NT2/D1 (cell line): Measurements from ENCODE around the gene DCLK1.
"Not testable (repeated sequence)": the region's sequence is repeated elsewhere in the genome, so short reads cannot be mapped to it uniquely, and the experiment has no call there.

Experiments
- DNase-seq: peaks from one replicate; pipeline ENCODE4 v3.0.0-alpha.2; 2011; ENCODE audit warnings: low read depth, low spot score
- H3K27me3 ChIP-seq: 2 replicates; pipeline ENCODE4 v1.6.0; 2011; ENCODE audit warnings: mild to moderate bottlenecking; ENCODE audit not compliant: insufficient read length, insufficient read depth
- H3K36me3 ChIP-seq: 2 replicates; pipeline ENCODE4 v1.6.1; 2011; ENCODE audit warnings: mild to moderate bottlenecking, low read length, mixed read lengths; ENCODE audit not compliant: insufficient read depth, insufficient read length
- H3K4me1 ChIP-seq: 2 replicates; pipeline ENCODE4 v1.5.1; 2011; ENCODE audit not compliant: insufficient read depth, insufficient read length
- H3K4me3 ChIP-seq: 2 replicates; pipeline ENCODE4 v1.5.1; 2011; ENCODE audit warnings: low read depth; ENCODE audit not compliant: insufficient read length
- H3K9ac ChIP-seq: 2 replicates; pipeline ENCODE4 v1.6.0; 2011; ENCODE audit warnings: low read depth; ENCODE audit not compliant: insufficient read length
- H3K9me3 ChIP-seq: 2 replicates; pipeline ENCODE4 v1.5.1; 2011; ENCODE audit warnings: mild to moderate bottlenecking, low read length; ENCODE audit not compliant: insufficient read depth
- SUZ12 ChIP-seq: IDR thresholded peaks from 2 replicates; pipeline ENCODE4 v1.6.1; 2011; ENCODE audit not compliant: insufficient read length, insufficient read depth; ENCODE audit errors: extremely low read depth
- YY1 ChIP-seq: IDR thresholded peaks from 2 replicates; pipeline ENCODE4 v1.6.1; 2011; ENCODE audit not compliant: insufficient read length, insufficient read depth
- ZNF274 ChIP-seq: IDR thresholded peaks from 2 replicates; pipeline ENCODE4 v1.6.1; 2011; ENCODE audit warnings: mild to moderate bottlenecking, low read depth, low read length

The DCLK1 gene

GRCh38 chr13:36114233-36114632, 16.9 kb downstream of the DCLK1 start:
- TF ChIP-seq SUZ12 (no peak), ZNF274 (no peak)
- H3K4me1 ChIP-seq: no peaks in the 10 kb centered on the region
- no peak overlapping the region for H3K4me3 ChIP-seq
- no peak overlapping the region for H3K9ac ChIP-seq
- no peaks in the 10 kb centered on the region for H3K27me3 ChIP-seq
- no peaks in the 10 kb centered on the region for H3K9me3 ChIP-seq
- no peaks in the 10 kb centered on the region for H3K36me3 ChIP-seq
- DNase-seq: no peak

GRCh38 chr13:36108954-36109353, 22.2 kb downstream of the DCLK1 start:
- H3K9ac ChIP-seq: no peak overlapping the region
- no peak for DNase-seq
- no peak overlapping the region for H3K4me3 ChIP-seq
- TF ChIP-seq SUZ12: no peak
- TF ChIP-seq YY1: no peak
- TF ChIP-seq ZNF274: no peak
- H3K27me3 ChIP-seq: no peaks in the 10 kb centered on the region
- no peaks in the 10 kb centered on the region for H3K36me3 ChIP-seq
- H3K9me3 ChIP-seq: no peaks in the 10 kb centered on the region
- H3K4me1 ChIP-seq: no peaks in the 10 kb centered on the region

- no peak for DNase-seq
- H3K4me3 ChIP-seq: no peak overlapping the region
Measured at GRCh38 chr13:36108342-36108741, 22.8 kb downstream of the DCLK1 start.

GRCh38 chr13:36107521-36107920, 23.7 kb downstream of the DCLK1 start:
- no peaks in the 10 kb centered on the region for H3K9me3 ChIP-seq
- TF ChIP-seq SUZ12 (no peak), ZNF274 (no peak), YY1 (no peak)
- H3K27me3 ChIP-seq: no peaks in the 10 kb centered on the region
- H3K4me3 ChIP-seq: no peak overlapping the region
- no peak for DNase-seq
- no peaks in the 10 kb centered on the region for H3K4me1 ChIP-seq
- no peak overlapping the region for H3K9ac ChIP-seq
- H3K36me3 ChIP-seq: no peaks in the 10 kb centered on the region

More at GRCh38 chr13:36108342-36108741, 22.8 kb downstream of the DCLK1 start:
- Histone ChIP-seq H3K27me3 (no peaks in the 10 kb centered on the region), H3K4me1 (no peaks in the 10 kb centered on the region), H3K36me3 (no peaks in the 10 kb centered on the region), H3K9ac (no peak overlapping the region), H3K9me3 (no peaks in the 10 kb centered on the region)
- TF ChIP-seq YY1: no peak
- no peak for TF ChIP-seq ZNF274
- TF ChIP-seq SUZ12: no peak

- Histone ChIP-seq H3K9me3 (no peaks in the 10 kb centered on the region), H3K27me3 (no peaks in the 10 kb centered on the region), H3K4me3 (no peak overlapping the region), H3K9ac (no peak overlapping the region), H3K4me1 (no peaks in the 10 kb centered on the region), H3K36me3 (no peaks in the 10 kb centered on the region)
- no peak for DNase-seq
- TF ChIP-seq ZNF274 (no peak), YY1 (no peak), SUZ12 (no peak)
Measured at GRCh38 chr13:36105726-36106125, 25.5 kb downstream of the DCLK1 start.

- no peaks in the 10 kb centered on the region for H3K27me3 ChIP-seq
- no peak for DNase-seq
- no peaks in the 10 kb centered on the region for H3K9me3 ChIP-seq
- no peaks in the 10 kb centered on the region for H3K36me3 ChIP-seq
- H3K4me1 ChIP-seq: no peaks in the 10 kb centered on the region
- H3K4me3 ChIP-seq: no peak overlapping the region
- TF ChIP-seq YY1: no peak
- TF ChIP-seq SUZ12: no peak
- no peak for TF ChIP-seq ZNF274
- no peak overlapping the region for H3K9ac ChIP-seq
Measured at GRCh38 chr13:36102721-36103120, 28.5 kb downstream of the DCLK1 start.

- not testable (repeated sequence) for H3K36me3 ChIP-seq, DNase-seq, H3K9ac ChIP-seq, H3K27me3 ChIP-seq, H3K4me1 ChIP-seq, H3K9me3 ChIP-seq, H3K4me3 ChIP-seq
Measured at GRCh38 chr13:36101907-36102306, 29.3 kb downstream of the DCLK1 start.

GRCh38 chr13:36101157-36101556, 30.0 kb downstream of the DCLK1 start:
- no peak for TF ChIP-seq ZNF274
- TF ChIP-seq SUZ12: no peak
- TF ChIP-seq YY1: no peak
- Histone ChIP-seq H3K9me3 (no peaks in the 10 kb centered on the region), H3K27me3 (no peaks in the 10 kb centered on the region), H3K4me1 (no peaks in the 10 kb centered on the region), H3K9ac (no peak overlapping the region), H3K4me3 (no peak overlapping the region), H3K36me3 (no peaks in the 10 kb centered on the region)
- DNase-seq: no peak
